HepG2 (cell line): ENCODE results near the gene TMC4. TPM values are rescaled to one million over a fixed set of nuclear protein-coding genes. Genes with fewer than 3 reads are reported as not detected.
A peak's percentile ranks its signal among the peaks of the same experiment; 100 is the strongest.

Source experiments
- ATF7-NPFF ChIP-seq: sonication (generic); formaldehyde crosslinking; IDR thresholded peaks from 2 replicates; pipeline ENCODE4 v1.8.1; 2023; ENCODE audit warnings: mild to moderate bottlenecking, low read depth, missing genetic modification reagents, moderate library complexity
- CEBPB ChIP-seq: IDR thresholded peaks from 2 replicates; pipeline ENCODE4 v1.6.1; 2011; ENCODE audit warnings: low read depth, low read length, improper control_type of control experiment, borderline replicate concordance
- CENPT ChIP-seq: sonication (generic); formaldehyde crosslinking; IDR thresholded peaks from 2 replicates; pipeline ENCODE4 v1.8.0; 2022; ENCODE audit warnings: low read depth, mild to moderate bottlenecking, moderate library complexity, missing genetic modification reagents
- FLYWCH1 ChIP-seq: sonication (generic); formaldehyde crosslinking; IDR thresholded peaks from 2 replicates; pipeline ENCODE4 v1.8.1; 2023; ENCODE audit warnings: mild to moderate bottlenecking, missing genetic modification reagents
- ISX ChIP-seq: sonication (generic); formaldehyde crosslinking; conservative IDR thresholded peaks from 2 replicates; pipeline ENCODE4 v1.5.0; 2020; ENCODE audit warnings: missing genetic modification reagents
- KLF9 ChIP-seq: IDR thresholded peaks from 2 replicates; pipeline ENCODE4 v1.6.1; 2016; ENCODE audit warnings: low read depth
- MAX ChIP-seq: IDR thresholded peaks from 2 replicates; pipeline ENCODE4 v1.6.1; 2012; ENCODE audit warnings: inconsistent platforms
- MLLT10 ChIP-seq: sonication (generic); formaldehyde crosslinking; IDR thresholded peaks from 2 replicates; pipeline ENCODE4 v1.4.0; 2020; ENCODE audit warnings: missing genetic modification reagents
- PPARG ChIP-seq: conservative IDR thresholded peaks from 2 replicates; pipeline ENCODE4 v1.6.1; 2016; ENCODE audit warnings: missing biosample characterization, missing genetic modification reagents
- RBAK ChIP-seq: sonication (generic); formaldehyde crosslinking; IDR thresholded peaks from 2 replicates; pipeline ENCODE4 v1.5.1; 2020; ENCODE audit warnings: mild to moderate bottlenecking, missing genetic modification reagents
- SNAPC5 ChIP-seq: sonication (generic); formaldehyde crosslinking; IDR thresholded peaks from 2 replicates; pipeline ENCODE4 v1.8.1; 2023; ENCODE audit warnings: mild to moderate bottlenecking, missing genetic modification reagents, borderline replicate concordance
- SSRP1 ChIP-seq: IDR thresholded peaks from 2 replicates; pipeline ENCODE4 v1.6.1; 2016; ENCODE audit warnings: control low read depth
- ZBTB3 ChIP-seq: sonication (generic); formaldehyde crosslinking; IDR thresholded peaks from 2 replicates; pipeline ENCODE4 v1.4.0; 2020; ENCODE audit warnings: low read depth, mild to moderate bottlenecking, moderate library complexity, missing genetic modification reagents, borderline replicate concordance
- ZNF253 ChIP-seq: sonication (generic); formaldehyde crosslinking; IDR thresholded peaks from 2 replicates; pipeline ENCODE4 v1.8.0; 2022; ENCODE audit warnings: mild to moderate bottlenecking, missing genetic modification reagents, borderline replicate concordance
- ZNF30 ChIP-seq: sonication (generic); formaldehyde crosslinking; IDR thresholded peaks from 2 replicates; pipeline ENCODE4 v1.5.0; 2020; ENCODE audit warnings: mild to moderate bottlenecking, missing genetic modification reagents
- ZNF557 ChIP-seq: sonication (generic); formaldehyde crosslinking; IDR thresholded peaks from 2 replicates; pipeline ENCODE4 v1.4.0; 2020; ENCODE audit warnings: missing genetic modification reagents
- ZNF691 ChIP-seq: sonication (generic); formaldehyde crosslinking; IDR thresholded peaks from 2 replicates; pipeline ENCODE4 v1.4.0; 2020; ENCODE audit warnings: missing genetic modification reagents, low read depth, mild to moderate bottlenecking, borderline replicate concordance
- ZNF720 ChIP-seq: sonication (generic); formaldehyde crosslinking; IDR thresholded peaks from 2 replicates; pipeline ENCODE4 v1.4.0; 2020; ENCODE audit warnings: missing genetic modification reagents
- ZNF850 ChIP-seq: sonication (generic); formaldehyde crosslinking; conservative IDR thresholded peaks from 2 replicates; pipeline ENCODE4 v1.9.0; 2021; ENCODE audit warnings: mild to moderate bottlenecking, missing genetic modification reagents
- ZNF879 ChIP-seq: sonication (generic); formaldehyde crosslinking; IDR thresholded peaks from 2 replicates; pipeline ENCODE4 v1.8.1; 2023; ENCODE audit warnings: missing genetic modification reagents
- ZSCAN12 ChIP-seq: sonication (generic); formaldehyde crosslinking; IDR thresholded peaks from 2 replicates; pipeline ENCODE4 v1.9.0; 2021; ENCODE audit warnings: mild to moderate bottlenecking, missing genetic modification reagents
- ZSCAN31 ChIP-seq: sonication (generic); formaldehyde crosslinking; IDR thresholded peaks from 2 replicates; pipeline ENCODE4 v1.5.0; 2020; ENCODE audit warnings: low read depth, mild to moderate bottlenecking, missing genetic modification reagents
- polyA plus RNA-seq, 8 experiments: library from polyadenylated mRNA; depleted of rRNA in 3 of 8; stranded (reverse) in 7 of 8; unstranded in 1 of 8; fragments of >200 nt; fragmentation: Illumina TruSeq in 4 of 8; extraction: Trizol in 4 of 8; gene quantifications; 2 replicates each; pipeline versions ENCODE4 v1.2.1 to v1.2.3, GENCODE V29; 2011 to 2016; ENCODE audit warnings: low read depth in 4 of 8, missing spikeins in 1 of 8, mixed read lengths in 1 of 8; ENCODE audit not compliant: insufficient read depth in 1 of 8
- total RNA-seq, 5 experiments: library from RNA; depleted of rRNA; stranded (reverse); fragments of >200 nt; fragmentation: Illumina TruSeq; extraction: Trizol; gene quantifications; 2 replicates each; pipeline ENCODE4 v1.2.3, GENCODE V29; 2016; ENCODE audit warnings: low read depth in 1 of 5
- TF ChIP-seq, protein P1 (sequence below): IDR thresholded peaks from 2 replicates; pipeline ENCODE4 v1.4.0; 2020; ENCODE audit warnings: mild to moderate bottlenecking, missing genetic modification reagents
- TF ChIP-seq, protein P2 (sequence below): fragments of 450-650 bp; IDR thresholded peaks from 2 replicates; pipeline ENCODE4 v1.6.1; 2017

The TMC4 gene
- total and polyA plus RNA-seq, 2 of the 13 experiments (the other 11 are each of a cell fraction or from before 2014, with no cell fraction given): 0.13 to 0.24 TPM

- TF ChIP-seq ZNF30 (CRISPR knock-in tag) (no peak), KLF9 (CRISPR knock-in tag) (0 out of 2 replicates have a peak, but pooled peaks have one; percentile 65), FLYWCH1 (no peak), ZNF850 (CRISPR knock-in tag) (no peak), MAX (peak; percentile 87), ZNF557 (CRISPR knock-in tag) (no peak; the same call in 1 of the 2 replicates), ZSCAN31 (CRISPR knock-in tag) (no peak; the same call in 1 of the 2 replicates), ZNF879 (CRISPR knock-in tag) (no peak), ATF7-NPFF (no peak), ZBTB3 (CRISPR knock-in tag) (0 out of 2 replicates have a peak, but pooled peaks have one; percentile 6), SNAPC5 (CRISPR knock-in tag) (no peak), ISX (CRISPR knock-in tag) (no peak), ZNF691 (CRISPR knock-in tag) (no peak), SSRP1 (CRISPR knock-in tag) (peak; percentile 97), ZSCAN12 (CRISPR knock-in tag) (no peak), ZNF720 (CRISPR knock-in tag) (no peak), CENPT (CRISPR knock-in tag) (no peak), PPARG (CRISPR knock-in tag) (no peak), MLLT10 (no peak), CEBPB (no peak), ZNF253 (CRISPR knock-in tag) (no peak), RBAK (CRISPR knock-in tag) (no peak)
- TF ChIP-seq, protein P1, sequence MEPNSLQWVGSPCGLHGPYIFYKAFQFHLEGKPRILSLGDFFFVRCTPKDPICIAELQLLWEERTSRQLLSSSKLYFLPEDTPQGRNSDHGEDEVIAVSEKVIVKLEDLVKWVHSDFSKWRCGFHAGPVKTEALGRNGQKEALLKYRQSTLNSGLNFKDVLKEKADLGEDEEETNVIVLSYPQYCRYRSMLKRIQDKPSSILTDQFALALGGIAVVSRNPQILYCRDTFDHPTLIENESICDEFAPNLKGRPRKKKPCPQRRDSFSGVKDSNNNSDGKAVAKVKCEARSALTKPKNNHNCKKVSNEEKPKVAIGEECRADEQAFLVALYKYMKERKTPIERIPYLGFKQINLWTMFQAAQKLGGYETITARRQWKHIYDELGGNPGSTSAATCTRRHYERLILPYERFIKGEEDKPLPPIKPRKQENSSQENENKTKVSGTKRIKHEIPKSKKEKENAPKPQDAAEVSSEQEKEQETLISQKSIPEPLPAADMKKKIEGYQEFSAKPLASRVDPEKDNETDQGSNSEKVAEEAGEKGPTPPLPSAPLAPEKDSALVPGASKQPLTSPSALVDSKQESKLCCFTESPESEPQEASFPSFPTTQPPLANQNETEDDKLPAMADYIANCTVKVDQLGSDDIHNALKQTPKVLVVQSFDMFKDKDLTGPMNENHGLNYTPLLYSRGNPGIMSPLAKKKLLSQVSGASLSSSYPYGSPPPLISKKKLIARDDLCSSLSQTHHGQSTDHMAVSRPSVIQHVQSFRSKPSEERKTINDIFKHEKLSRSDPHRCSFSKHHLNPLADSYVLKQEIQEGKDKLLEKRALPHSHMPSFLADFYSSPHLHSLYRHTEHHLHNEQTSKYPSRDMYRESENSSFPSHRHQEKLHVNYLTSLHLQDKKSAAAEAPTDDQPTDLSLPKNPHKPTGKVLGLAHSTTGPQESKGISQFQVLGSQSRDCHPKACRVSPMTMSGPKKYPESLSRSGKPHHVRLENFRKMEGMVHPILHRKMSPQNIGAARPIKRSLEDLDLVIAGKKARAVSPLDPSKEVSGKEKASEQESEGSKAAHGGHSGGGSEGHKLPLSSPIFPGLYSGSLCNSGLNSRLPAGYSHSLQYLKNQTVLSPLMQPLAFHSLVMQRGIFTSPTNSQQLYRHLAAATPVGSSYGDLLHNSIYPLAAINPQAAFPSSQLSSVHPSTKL (CRISPR knock-in tag): peak; percentile 43; the same call in 1 of the 2 replicates
- TF ChIP-seq, protein P2, sequence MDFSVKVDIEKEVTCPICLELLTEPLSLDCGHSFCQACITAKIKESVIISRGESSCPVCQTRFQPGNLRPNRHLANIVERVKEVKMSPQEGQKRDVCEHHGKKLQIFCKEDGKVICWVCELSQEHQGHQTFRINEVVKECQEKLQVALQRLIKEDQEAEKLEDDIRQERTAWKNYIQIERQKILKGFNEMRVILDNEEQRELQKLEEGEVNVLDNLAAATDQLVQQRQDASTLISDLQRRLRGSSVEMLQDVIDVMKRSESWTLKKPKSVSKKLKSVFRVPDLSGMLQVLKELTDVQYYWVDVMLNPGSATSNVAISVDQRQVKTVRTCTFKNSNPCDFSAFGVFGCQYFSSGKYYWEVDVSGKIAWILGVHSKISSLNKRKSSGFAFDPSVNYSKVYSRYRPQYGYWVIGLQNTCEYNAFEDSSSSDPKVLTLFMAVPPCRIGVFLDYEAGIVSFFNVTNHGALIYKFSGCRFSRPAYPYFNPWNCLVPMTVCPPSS: no peak
These were observed 17.0 kb upstream of the TMC4 start (continued) for GRCh38 chr19:54189735-54190502.
